GM21619 (cell line): ENCODE data around the gene NRF1.

Experiments used
- ATAC-seq: cut with Tn5 transposase; IDR thresholded peaks from one replicate; pipeline ENCODE4 v1.9.1; 2021; ENCODE audit not compliant: unreplicated experiment

The NRF1 gene

DNA sequence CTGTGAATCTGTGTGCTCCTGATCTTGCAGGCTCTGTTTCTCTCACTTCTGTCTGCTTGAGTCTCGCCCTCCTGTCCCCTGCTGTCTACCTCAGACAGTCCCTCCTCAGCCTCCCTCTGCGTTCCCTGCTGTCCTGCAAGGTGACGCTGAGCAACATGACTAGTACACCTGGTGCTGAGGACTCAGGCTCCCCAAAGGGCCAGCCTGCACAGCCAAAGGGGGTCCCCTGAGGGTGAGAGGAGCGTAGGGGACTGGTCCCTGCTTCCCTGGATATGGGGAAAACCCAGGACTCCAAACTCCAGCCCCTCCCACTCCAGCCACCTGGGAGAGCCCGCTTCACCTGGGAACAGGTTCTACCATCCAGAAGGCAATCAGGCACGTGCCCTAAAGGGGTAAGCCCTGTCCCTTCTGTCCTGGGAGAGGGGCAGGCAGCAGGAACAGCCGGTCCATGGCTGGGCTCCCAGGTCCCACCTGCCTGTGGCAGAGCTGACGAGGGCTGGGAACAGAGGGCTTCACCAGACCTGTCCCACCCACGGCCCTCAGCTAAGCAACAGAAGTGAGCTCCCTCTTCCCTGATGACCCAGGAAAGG, 184.8 kb downstream of the NRF1 start:
- no peak for ATAC-seq

DNA sequence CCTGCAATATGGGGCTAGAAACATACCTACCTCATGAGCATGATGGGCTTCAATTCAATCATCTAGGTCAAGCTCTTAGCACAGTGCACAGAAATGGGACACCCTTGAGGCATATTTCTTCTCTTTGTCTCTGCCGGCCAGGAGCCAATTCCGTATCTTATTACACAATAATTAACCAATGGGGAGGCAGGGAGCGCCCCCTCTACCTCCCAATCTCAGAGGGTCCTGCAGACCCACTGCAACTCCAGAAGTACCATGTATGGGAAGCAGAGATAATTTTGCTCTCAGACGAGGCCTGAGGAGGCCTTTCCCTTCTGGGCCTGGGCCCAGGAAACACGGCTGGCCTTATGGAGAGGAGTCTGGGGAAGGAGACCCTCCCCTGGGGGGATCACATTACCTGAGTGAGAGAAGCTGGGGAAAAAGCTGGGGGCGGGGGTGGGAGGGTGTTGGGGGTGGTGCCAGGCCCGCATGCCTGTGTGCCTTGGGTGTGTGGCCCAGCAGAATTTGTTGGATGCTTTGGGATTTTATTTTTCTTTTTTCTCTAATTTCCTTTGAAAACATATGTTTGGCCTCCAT, 185.8 kb downstream of the NRF1 start:
- no peak for ATAC-seq

DNA sequence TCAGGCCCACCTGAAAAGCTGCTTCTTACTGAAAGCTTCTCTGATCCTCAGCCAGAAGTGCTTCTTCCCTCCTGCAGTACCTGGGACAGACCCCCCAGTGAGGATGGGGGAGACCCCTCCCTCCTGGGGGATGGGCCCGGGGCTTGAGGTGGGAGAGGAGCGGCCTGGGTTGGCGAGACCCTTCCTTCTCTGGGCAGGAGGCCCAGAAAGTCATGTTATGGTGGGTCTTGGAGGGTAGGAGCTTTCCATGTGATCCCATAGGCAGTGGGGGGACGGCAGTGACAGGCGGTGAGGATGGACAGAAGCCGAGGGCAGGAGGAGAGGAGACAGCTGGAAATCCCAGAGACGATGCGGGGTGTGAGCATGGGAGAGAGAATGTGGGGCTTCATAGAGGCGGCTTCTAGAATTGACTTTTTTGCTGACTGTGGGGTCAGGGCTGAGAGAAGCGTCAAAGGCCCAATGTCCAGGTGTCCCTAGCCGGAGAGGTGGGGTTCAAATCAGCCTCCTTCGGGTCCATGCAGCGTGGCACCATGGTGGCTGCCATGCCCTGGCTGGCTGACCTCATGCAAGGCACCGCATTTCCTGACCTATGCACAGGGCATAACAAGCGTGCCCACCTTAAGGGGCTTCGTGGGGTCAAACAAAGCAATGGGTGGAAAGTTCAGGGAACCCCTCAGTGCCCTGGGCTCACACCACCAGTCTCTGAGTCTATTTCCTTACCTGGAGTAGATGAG, 187.3 kb downstream of the NRF1 start:
- no peak for ATAC-seq

DNA sequence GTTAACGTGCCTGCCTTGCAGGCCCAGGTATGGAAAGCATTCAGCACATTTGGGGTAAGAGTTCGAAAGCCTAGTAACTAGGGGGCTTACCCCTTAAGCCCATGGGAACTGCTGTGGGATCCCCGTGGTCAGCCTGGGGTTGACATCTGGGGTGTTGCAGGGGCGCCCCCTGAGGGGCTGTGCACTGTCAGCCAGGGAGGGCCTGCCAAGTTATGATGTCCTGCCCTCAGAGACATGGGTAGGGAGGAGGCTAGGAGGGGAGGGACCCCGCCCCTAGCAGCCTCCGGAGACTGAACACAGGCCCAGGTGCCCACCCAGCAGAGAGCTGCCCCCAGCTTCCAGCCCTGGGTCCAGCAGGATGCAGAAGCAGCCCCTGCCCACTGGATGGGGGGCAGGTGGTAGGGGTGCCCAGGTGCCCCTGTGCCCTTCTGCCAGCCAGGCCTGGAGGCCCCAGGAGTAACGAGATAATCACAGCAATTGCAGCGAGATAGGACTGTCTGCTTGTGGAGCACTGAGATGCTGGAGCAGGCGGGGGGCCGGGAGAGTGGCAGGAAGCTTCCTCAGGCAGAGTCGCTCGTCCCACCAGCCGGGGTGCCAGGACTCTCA, 187.9 kb downstream of the NRF1 start:
- ATAC-seq, result no peak

DNA sequence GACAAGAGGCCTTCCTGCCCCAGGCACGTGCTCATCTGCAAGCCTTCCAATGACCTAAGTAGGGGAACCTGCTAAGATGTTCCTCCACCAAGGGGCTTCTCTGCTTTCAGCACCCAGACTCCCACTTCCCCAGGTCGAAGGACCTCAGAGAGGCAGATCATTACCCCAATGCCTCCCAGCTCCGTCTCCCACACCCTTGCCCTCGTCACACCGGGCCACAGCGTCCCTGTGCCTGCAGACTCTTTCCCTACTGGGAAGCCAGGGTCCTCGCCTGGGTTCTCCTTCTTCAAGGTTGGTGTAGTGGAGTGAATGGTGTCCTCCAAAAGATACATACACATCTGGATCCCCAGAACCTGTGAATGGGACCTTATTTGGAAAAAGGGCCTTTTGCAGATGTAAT, 189.4 kb downstream of the NRF1 start:
- ATAC-seq, result no peak

DNA sequence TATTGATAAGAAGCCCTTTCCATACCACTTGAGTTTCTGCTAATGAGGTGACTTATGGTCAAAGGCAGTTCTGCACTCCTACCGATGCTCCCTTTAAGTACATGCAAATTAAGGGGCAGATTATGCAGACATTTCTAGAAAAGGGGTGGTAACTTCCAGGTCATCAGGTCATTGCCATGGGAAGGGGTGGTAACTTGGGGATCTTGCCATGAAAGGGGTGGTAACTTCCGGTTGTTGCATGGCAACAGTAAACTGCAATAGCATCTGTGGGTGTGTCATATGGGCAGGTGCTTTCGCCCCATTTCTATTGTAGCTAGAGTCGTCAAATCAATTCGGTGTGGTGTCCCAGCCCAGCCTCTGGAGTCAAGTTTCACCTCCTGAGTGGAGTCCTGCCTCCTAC, 190.4 kb downstream of the NRF1 start:
- ATAC-seq, result no peak

DNA sequence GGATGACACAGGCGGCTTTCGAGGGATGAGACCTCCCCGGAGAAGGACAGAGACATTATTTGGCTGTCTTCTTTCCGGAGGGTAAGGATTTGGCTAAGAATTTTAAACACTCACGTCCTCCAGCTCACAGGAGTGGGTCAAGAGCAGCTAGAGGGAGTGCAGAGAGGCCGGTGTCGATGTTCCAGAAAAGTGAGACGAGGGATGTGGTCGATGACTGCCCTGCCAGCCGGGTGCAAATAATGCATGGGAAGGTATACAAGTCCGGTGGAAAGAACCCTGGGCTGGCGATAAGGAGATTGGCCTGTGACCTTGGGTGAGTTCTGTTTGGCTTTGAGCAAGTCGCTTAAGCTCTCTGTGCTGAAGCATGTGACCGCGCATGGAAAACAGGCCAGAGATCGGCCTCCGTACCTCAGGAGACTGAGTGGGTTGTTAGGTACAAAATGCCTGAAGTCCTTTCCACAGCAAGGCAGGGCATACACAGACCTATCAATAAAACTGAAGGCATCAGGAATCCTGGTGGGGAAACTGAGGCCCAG, 192.1 kb downstream of the NRF1 start:
- ATAC-seq, result no peak

DNA sequence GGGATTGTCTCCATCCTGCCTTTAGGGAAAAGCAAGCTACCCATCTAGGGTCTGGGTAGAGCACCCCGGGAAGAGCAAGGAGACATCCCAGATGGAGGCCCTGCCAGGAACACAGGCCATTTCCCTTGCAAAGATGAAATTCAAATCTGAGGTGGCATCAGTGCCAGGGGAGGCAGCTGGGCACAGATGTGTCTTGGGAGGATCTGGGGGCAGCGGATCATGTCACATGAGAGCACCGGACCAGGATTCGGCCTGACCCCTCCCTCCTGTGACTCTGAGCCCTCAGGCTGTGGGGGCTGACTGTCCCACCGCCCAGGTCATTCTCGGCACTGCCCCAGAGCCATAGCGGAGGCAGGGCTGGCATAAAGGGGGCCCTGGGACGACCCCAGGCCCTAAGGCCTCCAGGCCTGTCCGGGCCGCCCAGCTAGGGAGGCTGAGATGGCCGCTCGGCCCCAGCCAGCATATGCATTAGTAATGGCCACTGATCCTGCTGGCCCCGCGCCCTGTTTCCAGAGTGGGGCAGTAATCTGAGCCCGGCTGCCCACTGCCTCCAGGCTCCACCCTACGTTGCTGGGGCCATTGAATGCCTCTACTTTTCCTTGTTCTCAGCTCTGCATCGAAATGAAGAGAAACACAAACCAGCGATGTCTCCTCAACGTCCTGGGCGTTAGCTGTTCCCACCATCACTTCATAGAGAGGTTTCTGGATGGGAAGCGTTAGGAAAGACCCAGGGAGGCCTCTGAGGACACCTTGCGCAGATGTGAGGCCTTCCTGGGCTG, 192.8 kb downstream of the NRF1 start:
- ATAC-seq, result no peak

DNA sequence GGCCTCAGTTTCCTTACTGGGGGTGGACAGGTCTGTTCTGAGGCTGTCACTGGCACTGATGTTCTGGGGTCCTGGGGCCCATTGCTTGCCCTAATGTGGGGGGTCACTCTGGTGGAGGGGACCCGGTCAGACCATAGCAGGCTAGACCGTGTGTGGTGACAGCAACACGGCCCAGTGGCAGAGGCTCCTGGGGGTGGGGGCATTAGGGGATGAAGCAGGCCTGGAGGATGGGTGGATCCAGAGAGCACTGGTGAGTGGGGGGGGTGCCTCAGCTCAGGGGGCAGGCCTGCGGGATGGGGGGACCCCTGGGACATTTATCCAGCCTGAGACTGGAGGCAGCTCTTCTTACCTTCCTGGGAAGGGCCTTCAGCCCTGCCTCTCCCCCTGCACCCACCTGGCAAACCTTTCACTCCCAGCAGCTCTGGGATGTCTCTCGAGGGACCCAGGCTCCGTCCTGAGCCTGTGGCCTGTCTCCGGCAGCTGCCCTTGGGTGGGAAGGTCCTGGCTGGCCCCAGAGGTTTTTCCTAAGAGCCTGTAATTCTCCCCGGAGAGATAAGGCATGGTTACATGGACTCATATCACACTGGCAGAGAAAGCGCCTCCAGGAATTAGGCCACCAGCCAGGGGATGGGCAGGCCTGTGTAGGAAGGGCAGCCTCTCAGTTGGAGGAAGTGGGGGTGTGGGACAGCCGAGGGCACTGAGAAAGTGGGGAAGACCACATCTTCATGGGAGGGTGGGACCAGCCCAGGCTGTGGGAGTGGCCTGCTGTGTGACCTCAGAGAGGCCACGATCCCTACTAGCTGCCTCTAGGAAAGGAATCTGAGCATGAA, 193.6 kb downstream of the NRF1 start:
- no peak for ATAC-seq
